GM21367 (cell line): ENCODE measurements around the gene PRDM5.
"Not testable (repeated sequence)": the region's sequence is repeated elsewhere in the genome, so short reads cannot be mapped to it uniquely, and the experiment has no call there.

Experiments
- ATAC-seq: cut with Tn5 transposase; IDR thresholded peaks from one replicate; pipeline ENCODE4 v1.9.1; 2021; ENCODE audit not compliant: unreplicated experiment

Gene PRDM5

GRCh38 chr4:120763650-120764049 lies 158.9 kb downstream of the PRDM5 start:
- no peak for ATAC-seq

- ATAC-seq, result no peak
Measured at GRCh38 chr4:120761070-120761469, 161.5 kb downstream of the PRDM5 start.

DNA sequence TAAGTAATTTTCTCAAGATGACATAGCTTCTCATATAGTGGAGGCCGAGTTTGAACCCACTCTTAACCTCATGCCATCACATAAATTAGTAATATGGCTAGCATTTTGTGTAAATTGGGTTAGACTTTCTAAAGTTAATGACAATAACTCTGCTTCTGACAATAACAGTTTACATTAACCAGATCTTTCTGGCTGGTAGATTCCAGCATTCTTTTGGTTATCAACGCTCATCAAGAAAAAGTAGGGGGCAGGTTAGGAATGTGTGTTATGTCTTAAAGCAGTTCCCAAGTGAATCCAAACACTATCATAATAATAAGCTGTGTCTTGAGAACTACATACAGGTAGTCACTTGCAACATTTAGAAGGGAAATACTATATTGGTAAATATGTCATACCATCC lies 162.5 kb downstream of the PRDM5 start:
- ATAC-seq, result no peak

- no peak for ATAC-seq
Measured at GRCh38 chr4:120755864-120756263, 166.7 kb downstream of the PRDM5 start.

DNA sequence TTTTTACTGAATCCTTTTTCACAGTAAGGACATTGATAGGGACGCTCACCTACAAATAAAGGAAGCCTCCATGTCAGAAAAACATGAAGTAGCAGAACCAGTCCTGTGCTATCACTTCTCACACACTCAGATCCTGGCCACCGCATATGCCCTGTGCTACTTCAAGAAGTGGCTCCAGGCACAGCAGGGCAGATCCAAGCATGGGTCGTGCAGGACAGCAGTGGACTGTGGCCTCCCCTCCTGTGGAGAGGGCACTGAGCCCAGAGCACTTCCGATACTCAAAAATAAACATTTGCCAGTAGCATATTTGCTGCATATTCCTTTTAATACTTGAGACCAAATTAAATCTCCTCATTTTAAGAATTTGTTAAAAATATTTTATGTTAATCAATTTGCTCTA lies 167.9 kb downstream of the PRDM5 start:
- ATAC-seq, result no peak

- no peak for ATAC-seq
Measured at GRCh38 chr4:120753854-120754253, 168.7 kb downstream of the PRDM5 start.

- no peak for ATAC-seq
Measured at GRCh38 chr4:120750152-120750525, 172.4 kb downstream of the PRDM5 start.

GRCh38 chr4:120749445-120750151 lies 172.9 kb downstream of the PRDM5 start:
- peak; percentile 98 for ATAC-seq

GRCh38 chr4:120741636-120742035 lies 180.9 kb downstream of the PRDM5 start:
- ATAC-seq, result not testable (repeated sequence)

DNA sequence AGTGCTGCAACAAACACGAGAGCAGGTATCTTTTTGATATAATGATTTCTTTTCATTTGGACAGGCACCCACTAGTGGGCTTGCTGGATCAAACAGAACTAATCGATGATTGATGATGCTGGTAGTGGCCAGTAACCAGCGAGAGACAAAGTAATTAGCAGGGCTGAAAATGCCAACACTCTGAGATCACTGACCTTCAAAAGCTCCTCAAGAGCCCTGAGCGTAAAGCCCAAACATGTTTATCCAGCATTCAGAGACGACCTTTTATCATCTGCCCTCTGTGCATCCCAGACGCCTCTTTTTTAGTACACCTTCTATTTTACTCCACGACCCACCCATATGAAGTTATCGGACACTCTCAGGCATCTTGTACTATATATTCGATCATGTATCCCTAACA lies 186.2 kb downstream of the PRDM5 start:
- no peak for ATAC-seq

- ATAC-seq, result no peak
Measured at GRCh38 chr4:120733968-120734367, 188.6 kb downstream of the PRDM5 start.

- no peak for ATAC-seq
Measured at GRCh38 chr4:120733054-120733453, 189.5 kb downstream of the PRDM5 start.

DNA sequence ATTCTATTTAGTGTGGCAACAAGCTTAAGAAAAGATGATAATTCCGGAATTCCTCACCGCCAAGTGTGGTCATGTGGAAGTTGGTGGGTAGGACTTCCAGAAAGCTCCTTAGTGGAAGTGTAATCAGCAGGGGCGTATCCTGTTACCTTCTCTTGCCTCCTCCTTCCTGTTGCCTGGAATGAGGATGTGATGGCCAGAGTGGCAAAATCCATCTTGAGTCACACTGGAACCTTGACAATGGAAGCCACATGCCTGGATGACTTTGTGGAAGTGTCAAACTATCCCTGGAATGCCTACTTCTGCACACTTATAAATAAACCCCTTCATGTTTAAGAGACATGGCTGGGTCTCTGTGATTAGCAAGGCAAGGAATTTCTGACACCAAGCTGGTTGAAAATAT lies 191.0 kb downstream of the PRDM5 start:
- ATAC-seq, result no peak

DNA sequence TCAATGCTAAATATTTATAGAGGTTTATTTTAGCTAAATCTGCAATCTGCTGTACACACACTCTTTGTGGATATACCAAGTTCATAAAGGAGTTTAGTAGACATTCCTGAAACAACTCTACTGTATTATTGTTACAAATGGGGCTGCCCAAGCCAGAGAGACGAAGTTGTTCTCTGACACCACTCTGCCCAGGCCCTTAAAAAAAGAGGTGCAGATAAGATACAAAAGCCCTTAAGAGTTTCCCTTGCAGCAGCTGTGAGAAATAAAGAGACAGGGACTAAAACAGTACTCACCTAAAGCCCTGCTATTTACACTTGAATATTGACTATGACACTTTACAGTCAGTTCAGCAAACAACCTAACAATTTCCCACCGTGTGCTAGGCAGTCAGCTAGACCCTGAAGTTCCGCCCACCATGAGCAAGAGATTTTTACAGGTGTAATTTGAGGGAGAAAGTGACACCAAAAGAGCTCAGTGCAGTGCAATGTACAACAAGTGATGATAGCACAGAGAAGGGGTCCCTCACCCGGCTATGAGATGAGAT lies 191.7 kb downstream of the PRDM5 start:
- no peak for ATAC-seq

DNA sequence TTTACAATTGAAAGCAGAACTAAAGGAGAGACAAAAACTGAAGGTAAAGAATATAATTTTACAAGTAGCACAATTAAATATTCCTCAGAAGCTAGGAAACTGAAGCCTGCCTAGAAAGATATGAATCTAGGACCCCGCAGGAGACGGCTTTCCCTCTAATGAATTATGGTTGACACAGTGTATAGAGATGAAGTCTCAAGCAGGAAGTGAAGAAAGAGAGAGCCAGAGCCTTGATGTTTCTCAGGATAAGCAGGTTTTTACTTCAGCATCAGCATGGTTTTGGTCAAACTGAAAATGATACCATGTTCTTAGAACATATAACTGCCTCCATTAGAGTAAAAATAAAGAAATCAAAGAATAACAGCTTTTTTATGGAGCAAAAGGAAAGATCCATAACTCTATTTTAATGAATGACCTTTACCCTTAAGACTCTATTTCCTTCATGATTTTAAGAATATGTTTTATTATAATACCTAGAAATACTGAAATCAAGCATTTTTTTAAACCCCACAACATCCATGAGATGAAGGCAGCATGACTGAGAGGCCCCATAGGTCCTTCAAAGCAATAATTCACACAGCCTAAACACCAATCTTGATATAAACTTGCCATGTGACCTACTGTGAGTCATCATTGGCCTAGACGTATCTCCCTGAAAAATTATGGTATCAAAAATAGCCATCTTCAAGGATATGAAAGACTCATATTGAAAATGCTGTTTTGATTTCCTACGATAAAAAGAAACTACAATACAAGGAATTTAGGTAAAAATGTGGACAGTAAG lies 193.4 kb downstream of the PRDM5 start:
- ATAC-seq, result no peak

DNA sequence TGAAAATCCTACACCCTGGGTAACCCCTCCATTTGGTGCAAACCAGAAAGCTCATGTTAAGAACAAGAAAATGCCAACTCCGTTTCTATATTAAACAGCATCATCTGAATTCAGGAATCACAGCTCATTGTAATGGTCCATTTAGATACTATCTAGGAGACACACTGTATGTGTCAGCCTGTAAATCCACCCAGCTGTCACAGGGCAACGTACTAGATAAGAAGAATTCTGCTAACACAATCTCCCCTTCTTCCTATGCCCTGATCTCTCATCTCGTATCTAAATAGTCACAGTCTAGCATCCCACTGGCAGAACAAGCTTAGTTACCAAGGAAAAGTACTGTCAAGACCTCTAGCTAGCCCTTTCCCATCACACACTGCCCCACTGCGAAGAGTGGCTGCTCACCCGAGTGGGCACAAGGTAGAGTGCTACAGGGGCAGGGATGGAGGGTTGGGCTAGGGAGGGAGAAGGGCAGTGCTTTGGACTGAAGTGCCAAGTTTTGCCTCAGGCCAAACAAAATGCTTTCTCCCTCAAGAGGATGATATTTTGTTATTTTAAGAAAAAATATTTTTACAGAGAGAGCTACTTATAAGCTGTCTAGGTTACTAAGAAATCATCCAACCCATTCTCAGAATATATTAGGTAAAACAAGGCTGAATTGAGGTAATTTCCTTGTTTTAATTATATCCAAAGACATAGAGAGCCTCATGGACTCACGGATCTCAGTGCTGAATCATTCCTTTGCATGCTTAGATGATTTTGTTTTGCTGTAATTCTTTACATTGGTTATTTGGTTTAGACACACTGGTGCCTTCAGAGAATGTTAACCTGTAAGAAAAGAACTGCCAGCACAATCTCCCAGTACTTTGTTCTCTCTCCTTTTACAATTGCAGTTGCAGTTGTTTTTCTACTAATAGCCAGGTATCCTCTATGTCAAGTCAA lies 196.6 kb downstream of the PRDM5 start:
- no peak for ATAC-seq

- ATAC-seq, result no peak
Measured at GRCh38 chr4:120724656-120725055, 197.9 kb downstream of the PRDM5 start.

DNA sequence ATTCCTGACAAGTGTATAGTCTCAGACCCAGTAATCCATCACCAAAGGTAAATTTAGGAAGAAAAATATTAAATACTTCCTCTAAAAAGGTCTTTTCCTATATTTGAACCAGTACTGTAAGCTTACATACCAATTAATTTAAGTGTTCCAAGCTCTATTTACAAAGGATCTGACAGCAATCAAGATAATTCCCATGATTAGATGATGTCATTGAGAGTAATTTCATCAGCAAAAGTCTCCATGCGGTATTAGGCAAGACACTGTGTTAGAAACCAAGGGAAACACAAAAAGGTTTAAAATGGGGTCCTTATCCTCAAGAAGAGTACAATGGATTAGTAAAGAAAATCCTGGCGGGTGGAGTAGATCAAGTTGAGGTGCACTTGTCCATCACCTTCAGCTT lies 198.5 kb downstream of the PRDM5 start:
- no peak for ATAC-seq

DNA sequence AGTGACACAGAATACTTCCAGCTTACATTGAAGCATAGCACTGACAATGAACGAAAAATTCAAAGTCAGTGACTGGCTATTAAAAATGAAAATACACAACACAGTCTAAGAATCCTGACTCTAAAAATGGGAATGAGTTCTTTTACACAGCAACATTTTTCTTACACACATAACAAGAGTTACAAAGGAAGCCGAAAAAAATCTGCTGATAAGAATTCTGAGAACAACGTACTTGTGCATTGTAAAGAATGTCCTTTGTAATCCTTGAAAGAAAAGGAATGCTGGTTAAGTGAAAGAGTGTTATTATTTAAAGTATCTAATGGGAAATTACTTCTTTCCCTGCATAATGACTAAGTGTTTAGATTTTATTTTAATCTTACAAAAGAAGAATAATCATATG lies 199.4 kb downstream of the PRDM5 start:
- ATAC-seq, result no peak

DNA sequence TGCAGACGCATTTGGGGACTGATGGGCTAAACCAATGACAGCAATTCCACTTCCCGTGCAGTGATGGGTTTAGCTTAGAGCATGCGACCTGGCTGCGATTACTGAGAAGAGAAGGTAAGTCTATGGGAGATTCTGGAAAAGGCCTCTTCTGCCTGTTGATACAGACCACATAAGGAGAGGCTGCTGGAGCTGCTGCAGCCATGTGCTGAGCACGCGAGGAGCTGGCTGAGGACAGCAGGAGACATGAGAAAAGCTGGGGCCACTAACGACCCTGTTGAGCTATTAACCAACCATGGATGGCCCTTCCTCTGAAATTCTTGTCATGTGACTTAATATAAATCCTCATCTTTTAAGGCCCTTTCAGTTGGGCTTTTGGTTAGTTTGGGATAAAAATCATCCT lies 199.9 kb downstream of the PRDM5 start:
- no peak for ATAC-seq

GRCh38 chr4:120720354-120720934 lies 202.1 kb downstream of the PRDM5 start:
- ATAC-seq, result no peak
